GM13976 (cell line): ENCODE data around the gene PCSK6.

ENCODE experiments used
- DNase-seq: peaks from one replicate; pipeline ENCODE4 v3.0.0; 2012; ENCODE audit warnings: low spot score
- in situ Hi-C: fragments of 300-500 bp; cut with MboI; formaldehyde crosslinking; loops from one replicate; pipeline ENCODE4 v1.12.0; 2022; ENCODE audit warnings: low sequenced_read_pairs, mixed read lengths, inconsistent platforms; ENCODE audit not compliant: unreplicated experiment
- TF ChIP-seq, protein P1 (sequence below): IDR thresholded peaks from 2 replicates; pipeline ENCODE4 v1.5.1; 2012; ENCODE audit warnings: borderline replicate concordance, mild to moderate bottlenecking; ENCODE audit not compliant: insufficient read depth; ENCODE audit errors: extremely low read depth, missing control alignments, control extremely low read depth

PCSK6 gene

GRCh38 chr15:101463270-101463669 is 26.2 kb downstream of the PCSK6 start:
- DNase-seq = no peak
- TF ChIP-seq, protein P1, sequence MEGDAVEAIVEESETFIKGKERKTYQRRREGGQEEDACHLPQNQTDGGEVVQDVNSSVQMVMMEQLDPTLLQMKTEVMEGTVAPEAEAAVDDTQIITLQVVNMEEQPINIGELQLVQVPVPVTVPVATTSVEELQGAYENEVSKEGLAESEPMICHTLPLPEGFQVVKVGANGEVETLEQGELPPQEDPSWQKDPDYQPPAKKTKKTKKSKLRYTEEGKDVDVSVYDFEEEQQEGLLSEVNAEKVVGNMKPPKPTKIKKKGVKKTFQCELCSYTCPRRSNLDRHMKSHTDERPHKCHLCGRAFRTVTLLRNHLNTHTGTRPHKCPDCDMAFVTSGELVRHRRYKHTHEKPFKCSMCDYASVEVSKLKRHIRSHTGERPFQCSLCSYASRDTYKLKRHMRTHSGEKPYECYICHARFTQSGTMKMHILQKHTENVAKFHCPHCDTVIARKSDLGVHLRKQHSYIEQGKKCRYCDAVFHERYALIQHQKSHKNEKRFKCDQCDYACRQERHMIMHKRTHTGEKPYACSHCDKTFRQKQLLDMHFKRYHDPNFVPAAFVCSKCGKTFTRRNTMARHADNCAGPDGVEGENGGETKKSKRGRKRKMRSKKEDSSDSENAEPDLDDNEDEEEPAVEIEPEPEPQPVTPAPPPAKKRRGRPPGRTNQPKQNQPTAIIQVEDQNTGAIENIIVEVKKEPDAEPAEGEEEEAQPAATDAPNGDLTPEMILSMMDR = no peak
- in situ Hi-C loops = no loop called here

DNA sequence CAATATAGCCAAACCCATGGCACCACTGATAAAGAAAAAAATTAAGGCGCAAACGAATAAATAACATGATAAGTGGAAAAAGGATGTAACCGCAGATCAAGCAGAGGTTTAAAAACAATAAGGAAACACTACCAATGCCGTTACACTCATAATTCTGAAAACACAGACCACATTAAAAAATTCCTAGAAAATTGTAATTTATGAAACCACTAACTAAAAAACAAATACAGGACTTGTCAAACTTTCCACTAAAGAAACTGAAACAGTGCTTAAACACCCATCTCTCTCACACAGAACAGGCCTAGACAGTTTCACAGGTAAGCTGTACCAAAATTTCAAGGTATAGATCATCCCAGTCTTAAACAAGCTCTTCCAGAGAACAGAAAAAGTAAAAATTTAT is 28.4 kb downstream of the PCSK6 start:
- TF ChIP-seq, protein P1 = no peak
- DNase-seq = no peak
- in situ Hi-C loops = no loop called here

- no peak for DNase-seq
- in situ Hi-C loops = no loop called here
- TF ChIP-seq, protein P1 = no peak
These were observed 29.8 kb downstream of the PCSK6 start for GRCh38 chr15:101459579-101460300.

- in situ Hi-C loops = no loop called here
- TF ChIP-seq, protein P1 = no peak
- DNase-seq = no peak
These were observed 30.5 kb downstream of the PCSK6 start for GRCh38 chr15:101458908-101459578.

GRCh38 chr15:101458158-101458900 is 31.2 kb downstream of the PCSK6 start:
- no peak for DNase-seq
- TF ChIP-seq, protein P1 = no peak
- in situ Hi-C loops = no loop called here

DNA sequence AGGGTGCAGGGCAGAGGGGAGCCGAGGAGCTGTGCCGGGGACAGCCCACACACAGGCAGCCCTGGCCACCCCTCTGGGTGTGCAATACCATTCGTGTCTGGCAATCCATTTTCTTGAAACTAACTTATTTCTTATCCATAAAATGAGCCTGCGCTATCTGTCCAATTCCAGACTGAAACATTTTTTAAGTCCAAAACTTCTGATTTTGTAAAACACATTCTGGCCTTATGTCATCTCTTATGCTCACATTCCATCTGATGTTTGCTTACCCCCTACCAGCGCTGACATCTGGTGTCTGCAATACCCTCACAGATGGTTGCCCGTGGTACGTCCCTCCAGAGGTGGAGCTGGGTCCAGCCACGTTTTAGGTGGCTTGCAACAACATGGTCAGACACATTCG is 31.8 kb downstream of the PCSK6 start:
- in situ Hi-C loops = no loop called here
- no peak for DNase-seq
- TF ChIP-seq, protein P1 = no peak
